ENCODE data around the gene CIAPIN1. TPM values are rescaled to one million over a fixed set of nuclear protein-coding genes. Genes with fewer than 3 reads are reported as not detected.

Gene CIAPIN1
- total and polyA plus RNA-seq, 2 of the 8 experiments (the other 6 are each of a cell fraction or from before 2014, with no cell fraction given) = 76.8 to 83.6 TPM

- TF ChIP-seq SP2 (IDR thresholded peaks at IDR 0.05; ENCODE audit: low read length) (no peak), RNF2 (IDR thresholded peaks at IDR 0.05; ENCODE audit: borderline replicate concordance, low read depth, low read length, missing control alignments, poor library complexity, severe bottlenecking) (no peak), NANOG (IDR thresholded peaks at IDR 0.05; ENCODE audit: insufficient read depth, low read depth, low read length, poor library complexity, severe bottlenecking) (no peak), PHF8 (conservative IDR thresholded peaks at IDR 0.05; ENCODE audit: low read depth, low read length) (no peak)
These were observed 52.7 kb downstream of the CIAPIN1 start (continued) for GRCh38 chr16:57394444-57394843.

Data from H1 (cell line).